GM20000 (cell line): ENCODE results near the gene KMT2D.

Experiments
- DNase-seq: peaks from one replicate; pipeline ENCODE4 v3.0.0; 2012; ENCODE audit warnings: low spot score
- CTCF ChIP-seq: IDR thresholded peaks from 2 replicates; pipeline ENCODE4 v1.5.1; 2012; ENCODE audit warnings: mild to moderate bottlenecking, control low read depth; ENCODE audit errors: extremely low read depth, missing control alignments

The KMT2D gene

GRCh38 chr12:49031573-49032161 lies 28.9 kb downstream of the KMT2D start:
- no peak for TF ChIP-seq CTCF
- DNase-seq = no peak

- TF ChIP-seq CTCF = no peak
These were observed 29.7 kb downstream of the KMT2D start for GRCh38 chr12:49030714-49031572.

GRCh38 chr12:49030119-49030518 lies 30.5 kb downstream of the KMT2D start:
- TF ChIP-seq CTCF = no peak
- DNase-seq = no peak

More at GRCh38 chr12:49030714-49031572, 29.7 kb downstream of the KMT2D start:
- DNase-seq = no peak

GRCh38 chr12:49028666-49029275 lies 31.8 kb downstream of the KMT2D start:
- no peak for DNase-seq
- no peak for TF ChIP-seq CTCF

DNA sequence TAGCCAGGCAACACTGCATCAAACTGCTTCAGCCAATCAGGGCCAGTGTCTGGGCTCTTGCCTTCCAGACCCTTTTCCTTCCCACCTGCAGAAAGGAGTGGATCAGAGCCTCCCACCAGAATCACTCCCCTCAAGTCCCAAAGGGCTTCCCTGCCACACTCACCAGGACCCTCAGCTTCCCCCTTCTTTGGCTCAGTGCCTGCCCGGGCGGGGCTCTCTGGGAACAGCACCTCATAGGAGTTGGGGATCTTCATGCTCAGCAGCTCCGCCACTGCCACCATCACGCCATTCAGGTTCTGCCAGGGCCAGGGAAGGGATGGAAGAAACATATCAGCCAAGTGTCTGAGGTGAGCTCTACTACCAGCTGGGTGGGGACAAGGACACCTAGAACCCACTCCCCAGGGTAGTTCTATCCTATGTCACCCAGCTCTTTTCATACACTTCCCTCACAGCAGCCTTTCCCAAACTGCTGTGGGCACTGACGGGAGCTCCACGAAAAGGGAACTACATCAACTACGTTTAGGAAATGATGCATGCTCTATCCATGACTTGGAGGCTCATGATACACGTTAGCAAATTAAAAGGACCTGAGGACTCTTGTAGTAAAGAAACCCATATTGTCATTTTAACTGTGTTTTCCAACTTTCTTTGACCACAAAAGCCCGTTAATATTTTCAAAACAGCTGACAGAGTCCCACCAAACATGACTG lies 32.6 kb downstream of the KMT2D start:
- no peak for TF ChIP-seq CTCF
- no peak for DNase-seq

DNA sequence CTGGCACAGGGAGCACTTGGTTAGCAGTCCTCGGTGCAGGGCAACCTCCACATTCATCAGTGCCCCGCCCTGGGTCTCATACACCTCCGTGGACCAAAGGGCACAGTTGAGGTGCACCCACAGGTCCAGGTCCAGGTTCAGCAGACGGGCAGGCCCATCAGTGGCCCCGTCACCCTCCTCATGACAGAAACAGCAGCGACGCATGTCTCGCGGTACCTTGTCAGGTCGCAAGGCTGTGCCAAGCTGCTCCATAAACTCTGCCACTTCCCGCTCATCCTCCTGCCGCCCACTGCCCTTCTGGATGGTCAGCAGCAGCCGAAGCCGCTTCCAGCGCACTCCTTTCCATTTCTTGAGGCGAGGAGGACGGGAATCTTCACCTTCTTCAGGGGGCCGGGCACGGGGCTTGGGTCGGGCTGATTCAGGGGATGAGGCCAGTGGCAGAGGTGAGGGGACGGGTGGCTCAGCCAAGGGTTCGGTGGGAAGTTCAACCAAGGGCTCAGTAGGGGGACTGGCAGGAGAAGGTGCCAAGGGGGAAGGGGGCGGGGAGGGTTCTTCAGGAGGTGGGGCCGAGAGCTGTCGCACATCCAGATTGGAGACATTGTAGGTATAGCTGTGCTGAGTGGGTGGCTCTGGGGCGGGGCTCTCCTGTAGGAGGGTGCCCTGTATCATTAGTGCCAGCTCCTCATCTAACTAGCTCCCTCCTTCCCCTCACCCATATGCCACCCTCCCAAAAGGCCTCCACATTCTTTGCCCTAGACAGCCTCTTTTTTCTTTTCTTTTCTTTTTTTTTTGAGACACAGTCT lies 33.7 kb downstream of the KMT2D start:
- TF ChIP-seq CTCF = no peak
- no peak for DNase-seq
